Epithelial cell of prostate (primary cell): ENCODE results near the gene TMEM131.
"Not testable (repeated sequence)": the region's sequence is repeated elsewhere in the genome, so short reads cannot be mapped to it uniquely, and the experiment has no call there.

ENCODE experiments used
- DNase-seq: peaks from one replicate; pipeline ENCODE4 v3.0.0-alpha.2; 2011; ENCODE audit warnings: low read depth, low spot score
- H3K27ac ChIP-seq: fragments of 450-650 bp; 2 replicates; pipeline ENCODE4 v1.5.1; 2017; ENCODE audit warnings: mild to moderate bottlenecking

TMEM131 gene

DNA sequence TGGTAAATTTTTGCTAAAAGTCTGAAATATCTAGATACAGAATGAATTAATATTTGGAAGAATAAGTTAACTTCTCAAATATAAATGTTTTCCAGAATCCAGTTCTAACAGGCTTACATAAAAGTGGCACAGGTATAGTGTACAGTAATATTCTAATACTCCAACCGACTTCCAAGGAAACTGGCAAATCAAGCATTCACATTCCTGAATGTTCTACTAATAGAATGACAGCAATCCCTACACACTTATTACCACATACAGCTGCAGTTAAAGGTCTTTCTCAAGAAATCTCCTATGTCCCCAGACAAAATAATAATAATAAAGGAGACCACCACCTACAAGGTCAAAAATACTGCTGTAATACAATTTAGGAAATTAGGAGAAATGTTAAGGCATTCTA, 31.9 kb downstream of the TMEM131 start:
- no peak for DNase-seq
- H3K27ac ChIP-seq: no peak overlapping the region

GRCh38 chr2:97963079-97963406, 32.7 kb downstream of the TMEM131 start:
- no peak for DNase-seq

GRCh38 chr2:97961534-97961933, 34.2 kb downstream of the TMEM131 start:
- no peak overlapping the region for H3K27ac ChIP-seq
- DNase-seq: no peak

More at GRCh38 chr2:97963079-97963406, 32.7 kb downstream of the TMEM131 start:
- peak overlapping the region; percentile 28 for H3K27ac ChIP-seq

DNA sequence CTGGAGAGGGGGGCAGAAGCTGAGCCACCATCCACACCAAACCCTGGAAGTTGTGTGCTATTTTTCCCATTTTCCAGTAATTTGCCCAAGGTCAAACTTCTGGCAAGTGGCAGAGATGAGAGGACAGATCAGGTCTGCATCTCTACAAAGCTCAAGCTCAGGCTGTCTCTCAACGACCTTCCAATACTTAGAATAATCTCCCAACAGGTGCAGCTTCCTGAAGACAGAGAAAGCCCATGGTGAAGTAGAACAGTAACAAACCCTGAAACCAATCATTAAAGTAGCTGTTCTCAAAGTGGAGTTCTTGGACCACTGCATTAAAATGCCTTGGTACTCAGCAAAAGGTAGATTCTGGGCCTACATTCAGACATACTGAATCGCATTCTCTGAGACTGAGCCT, 37.6 kb downstream of the TMEM131 start:
- DNase-seq: no peak
- peak overlapping the region; percentile 1 for H3K27ac ChIP-seq

DNA sequence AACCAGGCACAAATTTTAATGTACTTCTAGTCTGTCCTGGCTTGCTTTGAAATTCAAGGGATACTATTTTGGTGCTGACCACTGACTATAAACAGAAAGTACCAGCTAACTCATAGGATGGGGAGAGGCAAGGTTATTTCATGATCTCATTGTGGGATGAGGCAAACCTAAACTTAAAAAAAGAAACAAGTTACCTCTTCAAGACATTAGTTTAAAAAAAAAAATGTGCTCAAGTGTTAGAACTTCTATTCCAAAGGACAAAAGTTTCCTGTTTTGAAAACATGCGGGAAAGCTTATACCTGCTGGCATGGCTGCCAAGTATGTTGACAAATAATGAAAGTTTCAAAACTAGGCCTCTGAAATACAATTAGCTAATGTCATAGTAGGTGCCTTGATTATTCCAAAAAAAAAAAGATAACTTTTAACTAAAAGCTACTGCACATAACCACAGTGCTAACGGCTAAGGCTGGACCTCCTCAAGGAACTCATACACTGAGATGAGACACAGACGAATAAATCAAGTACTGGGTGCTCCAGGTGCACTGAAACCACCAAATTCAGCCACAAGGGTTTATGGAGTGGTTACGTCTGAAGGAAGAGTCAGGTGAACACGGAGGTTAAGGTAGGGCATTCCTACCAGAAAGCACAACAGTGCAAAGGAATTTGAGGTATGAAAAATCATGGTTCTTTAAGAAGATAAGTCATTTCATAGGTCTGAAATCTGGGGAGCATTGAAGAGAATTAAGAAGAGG, 38.1 kb downstream of the TMEM131 start:
- H3K27ac ChIP-seq: peak overlapping the region; percentile 1
- no peak for DNase-seq

DNA sequence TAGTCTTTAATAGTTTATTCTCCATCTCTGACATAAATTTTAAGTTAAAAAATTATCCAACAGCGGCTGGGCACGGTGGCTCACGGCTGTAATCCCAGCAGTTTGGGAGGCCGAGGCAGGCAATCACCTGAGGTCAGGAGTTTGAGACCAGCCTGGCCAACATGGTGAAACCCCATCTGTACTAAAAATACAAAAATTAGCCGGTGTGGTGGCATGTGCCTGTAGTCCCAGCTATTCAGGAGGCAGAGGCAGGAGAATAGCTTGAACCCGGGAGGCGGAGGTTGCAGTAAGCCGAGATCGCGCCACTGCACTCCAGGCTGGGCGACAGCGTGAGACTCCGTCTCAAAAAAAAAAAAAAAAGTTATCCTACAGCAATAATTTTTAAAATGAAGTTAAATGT, 39.0 kb downstream of the TMEM131 start:
- H3K27ac ChIP-seq, DNase-seq: not testable (repeated sequence)

- no peak for DNase-seq
- H3K27ac ChIP-seq: no peak overlapping the region
Observed at GRCh38 chr2:97953853-97954252, 41.9 kb downstream of the TMEM131 start.

GRCh38 chr2:97952357-97952756, 43.4 kb downstream of the TMEM131 start:
- no peak for DNase-seq
- no peak overlapping the region for H3K27ac ChIP-seq

DNA sequence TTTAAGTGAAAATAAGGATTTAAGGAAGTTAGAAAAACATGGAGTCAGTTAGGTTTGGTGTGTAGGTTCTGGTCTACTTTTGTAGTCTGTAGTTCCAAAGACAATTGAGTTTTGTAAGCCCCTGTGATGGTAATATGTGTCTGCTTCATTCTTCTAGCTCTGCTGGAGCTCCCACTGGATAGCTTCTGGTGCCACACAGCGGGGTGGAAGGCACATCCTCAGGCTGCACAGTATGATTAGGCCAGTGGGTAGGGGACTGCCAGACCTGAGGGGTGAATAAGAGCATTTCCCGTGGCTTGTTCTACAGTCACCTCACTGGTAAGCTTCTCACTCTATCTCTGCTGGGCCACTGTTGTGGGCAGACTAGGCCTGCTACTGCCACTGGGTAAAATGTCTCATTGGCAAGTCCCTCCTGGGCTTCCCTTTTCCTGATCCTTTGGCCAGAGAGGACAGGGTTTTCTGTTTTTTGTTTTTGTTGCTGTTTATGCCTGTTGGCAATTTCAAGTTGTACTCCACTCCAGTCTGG, 44.5 kb downstream of the TMEM131 start:
- peak overlapping the region; percentile 60 for H3K27ac ChIP-seq
- no peak for DNase-seq

- H3K27ac ChIP-seq: peak overlapping the region; percentile 60
- DNase-seq: peak; percentile 36
Observed at GRCh38 chr2:97950329-97951154, 45.2 kb downstream of the TMEM131 start.

DNA sequence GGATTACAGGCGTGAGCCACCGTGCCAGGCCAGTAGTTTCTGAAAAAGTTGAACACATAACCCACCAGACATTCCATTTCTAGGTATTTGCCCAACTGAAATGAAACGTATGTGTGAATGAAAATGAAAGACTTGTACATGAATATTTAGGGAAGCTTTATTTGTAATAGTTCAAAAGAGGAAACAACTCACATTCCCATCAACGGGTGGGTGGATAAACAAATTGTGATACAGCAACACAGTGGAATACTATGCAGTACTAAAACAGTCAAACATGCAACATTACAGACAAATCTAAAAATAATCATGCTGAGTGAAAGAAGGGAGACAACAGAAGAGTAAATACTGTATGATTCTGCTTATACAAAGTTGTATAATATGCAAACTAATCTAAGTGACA, 46.8 kb downstream of the TMEM131 start:
- no peak overlapping the region for H3K27ac ChIP-seq
- no peak for DNase-seq

DNA sequence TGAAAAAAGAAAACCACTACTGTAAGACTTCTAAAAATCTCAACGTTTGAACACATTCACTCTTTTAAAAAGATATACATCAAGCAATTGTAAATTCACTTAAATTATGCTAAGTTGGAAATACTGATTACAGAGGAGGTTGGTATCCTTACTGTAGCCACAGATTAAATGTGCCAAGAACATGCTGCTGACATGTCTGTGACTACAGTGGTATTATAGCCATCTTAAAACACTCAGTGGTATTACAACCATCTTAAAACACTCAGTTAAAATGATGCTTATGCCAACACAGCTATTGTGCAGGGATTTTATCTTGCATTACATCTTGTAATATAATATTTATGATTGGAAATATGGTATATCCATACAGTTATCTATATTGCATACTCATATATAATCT, 50.0 kb downstream of the TMEM131 start:
- no peak overlapping the region for H3K27ac ChIP-seq
- no peak for DNase-seq

DNA sequence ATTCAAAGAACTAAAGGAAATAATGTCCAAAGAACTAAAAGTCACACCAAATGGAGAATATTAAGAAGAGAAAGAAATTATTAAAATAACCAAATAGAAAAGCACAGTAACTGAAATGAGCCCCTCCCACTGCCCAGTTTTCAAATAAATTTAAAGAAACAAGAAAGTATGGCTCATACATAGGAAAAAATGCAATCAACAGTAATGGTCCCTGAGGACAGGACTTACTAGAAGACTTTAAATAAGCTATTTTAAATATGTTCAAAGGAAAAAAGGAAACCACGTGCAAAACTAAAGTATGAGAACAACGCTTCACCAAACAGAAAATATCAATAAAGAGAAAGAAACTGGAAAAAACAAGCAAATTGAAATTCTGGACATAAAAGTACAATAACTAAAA, 58.9 kb downstream of the TMEM131 start:
- DNase-seq: no peak
- no peak overlapping the region for H3K27ac ChIP-seq

GRCh38 chr2:97936199-97936598, 59.5 kb downstream of the TMEM131 start:
- no peak overlapping the region for H3K27ac ChIP-seq
- no peak for DNase-seq

- no peak for DNase-seq
- no peak overlapping the region for H3K27ac ChIP-seq
Observed at GRCh38 chr2:97935719-97936161, 60.0 kb downstream of the TMEM131 start.

DNA sequence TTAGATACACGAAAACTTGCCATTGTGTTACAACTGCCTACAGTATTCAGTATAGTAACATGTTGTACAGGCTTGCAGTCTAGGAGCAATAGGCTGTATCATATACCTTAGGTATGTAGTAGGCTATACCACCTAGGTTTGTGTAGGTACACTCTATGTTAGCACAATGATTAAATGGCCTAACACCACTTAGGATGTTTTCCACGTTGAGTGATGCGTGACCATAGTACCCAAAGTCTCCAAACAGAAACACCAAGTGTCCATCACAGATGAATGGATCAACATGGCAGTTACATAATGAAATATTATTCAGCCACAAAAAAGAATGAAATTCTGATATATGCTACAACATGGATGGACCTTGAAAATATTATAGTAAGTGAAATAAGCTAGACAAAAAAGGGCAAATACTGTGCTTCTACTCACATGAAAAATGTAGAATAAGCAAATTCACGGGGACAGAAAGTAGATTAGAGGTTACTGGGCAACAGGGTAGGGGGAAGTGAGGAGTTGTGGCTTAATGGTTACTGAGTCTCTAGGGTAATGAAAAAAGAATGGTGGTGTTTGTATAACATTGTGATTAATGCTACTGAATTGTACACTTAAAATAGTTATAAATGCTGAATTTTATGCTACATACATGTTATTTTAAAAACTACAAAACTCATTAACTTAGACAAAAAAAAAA, 62.6 kb downstream of the TMEM131 start:
- no peak overlapping the region for H3K27ac ChIP-seq
- DNase-seq: no peak

DNA sequence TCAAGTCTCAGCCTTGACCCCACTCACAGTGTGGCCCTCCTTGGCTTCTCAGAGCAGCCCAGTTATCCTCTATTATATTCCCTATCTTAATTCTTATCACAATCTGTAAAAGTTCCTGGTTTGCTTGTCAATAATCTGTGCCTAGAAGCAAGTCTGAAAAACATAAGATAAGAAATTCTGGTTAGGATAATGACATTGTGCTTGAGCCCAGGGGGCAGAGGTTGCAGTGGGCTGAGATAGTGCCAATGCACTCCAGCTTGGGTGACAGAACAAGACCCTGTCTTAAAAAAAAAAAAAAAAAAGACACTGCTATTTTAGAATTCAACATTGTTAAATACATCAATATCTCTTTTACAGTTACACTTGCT, 63.9 kb downstream of the TMEM131 start:
- no peak for DNase-seq
- no peak overlapping the region for H3K27ac ChIP-seq

- no peak for DNase-seq
- H3K27ac ChIP-seq: no peak overlapping the region
Observed at GRCh38 chr2:97931118-97931857, 64.5 kb downstream of the TMEM131 start.

- no peak overlapping the region for H3K27ac ChIP-seq
- DNase-seq: no peak
Observed at GRCh38 chr2:97928591-97928990, 67.2 kb downstream of the TMEM131 start.

GRCh38 chr2:97926946-97927345, 68.8 kb downstream of the TMEM131 start:
- no peak for DNase-seq
- H3K27ac ChIP-seq: no peak overlapping the region
